ENCODE results near the gene CIROP.

The CIROP gene

GRCh38 chr14:23104591-23105347 lies at the start of gene CIROP:
Gene CIROP, minus strand, starts transcription at chr14:23104989. Its CDS starts 69 bp downstream, at chr14:23104920.
- DNase-seq (ENCODE audit: low read depth, low spot score): no peak

- no peak for DNase-seq (ENCODE audit: low read depth, low spot score)
Measured at GRCh38 chr14:23153851-23154796, 49.3 kb upstream of the CIROP start.

- no peak for DNase-seq (ENCODE audit: low read depth, low spot score)
Measured at GRCh38 chr14:23151342-23151741, 46.6 kb upstream of the CIROP start.

GRCh38 chr14:23149745-23150144 lies 45.0 kb upstream of the CIROP start:
- no peak for DNase-seq (ENCODE audit: low read depth, low spot score)

GRCh38 chr14:23148591-23149249 lies 43.9 kb upstream of the CIROP start:
- no peak for DNase-seq (ENCODE audit: low read depth, low spot score)

- DNase-seq (ENCODE audit: low read depth, low spot score): no peak
Measured at GRCh38 chr14:23147676-23148075, 42.9 kb upstream of the CIROP start.

GRCh38 chr14:23146980-23147379 lies 42.2 kb upstream of the CIROP start:
- DNase-seq (ENCODE audit: low read depth, low spot score): no peak

GRCh38 chr14:23146351-23146910 lies 41.6 kb upstream of the CIROP start:
- no peak for DNase-seq (ENCODE audit: low read depth, low spot score)

- DNase-seq (ENCODE audit: low read depth, low spot score): no peak
Measured at GRCh38 chr14:23145794-23146350, 41.1 kb upstream of the CIROP start.

GRCh38 chr14:23143911-23144310 lies 39.1 kb upstream of the CIROP start:
- no peak for DNase-seq (ENCODE audit: low read depth, low spot score)

- DNase-seq (ENCODE audit: low read depth, low spot score): no peak
Measured at GRCh38 chr14:23142826-23143225, 38.0 kb upstream of the CIROP start.

- no peak for DNase-seq (ENCODE audit: low read depth, low spot score)
Measured at GRCh38 chr14:23141706-23142444, 37.1 kb upstream of the CIROP start.

- no peak for DNase-seq (ENCODE audit: low read depth, low spot score)
Measured at GRCh38 chr14:23140371-23140770, 35.6 kb upstream of the CIROP start.

- DNase-seq (ENCODE audit: low read depth, low spot score): no peak
Measured at GRCh38 chr14:23139874-23140273, 35.1 kb upstream of the CIROP start.

- DNase-seq (ENCODE audit: low read depth, low spot score): no peak
Measured at GRCh38 chr14:23137813-23138535, 33.2 kb upstream of the CIROP start.

GRCh38 chr14:23137192-23137812 lies 32.5 kb upstream of the CIROP start:
- DNase-seq (ENCODE audit: low read depth, low spot score): no peak

GRCh38 chr14:23136566-23137133 lies 31.9 kb upstream of the CIROP start:
- DNase-seq (ENCODE audit: low read depth, low spot score): no peak

GRCh38 chr14:23132970-23133369 lies 28.2 kb upstream of the CIROP start:
- no peak for DNase-seq (ENCODE audit: low read depth, low spot score)

GRCh38 chr14:23131482-23131881 lies 26.7 kb upstream of the CIROP start:
- no peak for DNase-seq (ENCODE audit: low read depth, low spot score)
